G401 (cell line): Measurements from ENCODE around the gene ZNF138. TPM values are rescaled to one million over a fixed set of nuclear protein-coding genes. Genes with fewer than 3 reads are reported as not detected.
A peak's percentile ranks its signal among the peaks of the same experiment; 100 is the strongest.
"Not testable (repeated sequence)": the region's sequence is repeated elsewhere in the genome, so short reads cannot be mapped to it uniquely, and the experiment has no call there.

ENCODE experiments used
- DNase-seq: peaks from one replicate; pipeline ENCODE4 v3.0.0-alpha.2; 2015; ENCODE audit warnings: low spot score
- in situ Hi-C: cut with HindIII; loops from 2 replicates; pipeline ENCODE4 v1.10.0; 2016; ENCODE audit warnings: low sequenced_read_pairs, mixed read lengths
- total RNA-seq: library from RNA; depleted of rRNA; stranded (reverse); fragments of >200 nt; shearing (Covaris generic); gene quantifications from 2 replicates; pipeline ENCODE4 v1.2.3, GENCODE V29; 2014; rRNA removed

The ZNF138 gene
- total RNA-seq: 3.8 and 6.9 TPM in 2 replicates

DNA sequence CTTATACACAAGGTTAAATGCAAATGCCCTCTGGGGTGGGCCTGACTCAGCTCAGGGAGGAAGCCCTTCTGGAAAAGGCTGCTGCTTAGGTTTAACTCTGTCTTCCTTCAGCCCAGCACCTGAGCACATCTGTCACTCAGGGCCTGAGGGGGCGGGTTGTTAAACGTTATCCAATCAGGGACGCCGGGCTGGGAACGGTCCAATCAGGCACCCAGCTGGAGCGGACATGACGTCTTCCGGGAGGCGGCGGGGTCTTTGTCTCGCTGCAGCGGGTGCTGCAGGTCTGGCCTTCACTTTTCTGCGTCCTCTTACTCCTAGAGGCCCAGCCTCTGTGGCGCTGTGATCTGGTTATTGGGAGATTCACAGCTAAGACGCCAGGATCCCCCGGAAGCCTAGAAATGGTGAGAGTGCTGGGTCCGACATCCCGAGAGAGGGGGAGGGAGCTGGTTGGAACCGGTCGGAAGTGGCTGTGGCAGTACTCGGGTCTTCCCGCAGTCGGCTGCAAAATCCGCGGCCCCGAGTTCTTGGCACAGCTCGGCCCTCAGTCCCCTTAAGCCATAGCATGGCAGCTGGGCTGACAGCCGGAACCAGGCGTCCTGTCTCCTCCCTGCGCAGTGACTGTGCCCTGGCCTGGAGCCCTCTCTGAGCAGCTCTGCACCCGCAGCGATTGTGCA is at the start of gene ZNF138:
ZNF138 (plus strand) TSS at position 258 of the 674 bp plus-strand sequence; CDS start at position 399, 141 bp downstream.
- in situ Hi-C loops: no loop called here
- DNase-seq: peak; percentile 99

- no peak for DNase-seq
- in situ Hi-C loops: no loop called here
Measured at GRCh38 chr7:64744680-64745079, 49.5 kb upstream of the ZNF138 start.

- DNase-seq: no peak
- in situ Hi-C loops: no loop called here
Measured at GRCh38 chr7:64747802-64748201, 46.4 kb upstream of the ZNF138 start.

DNA sequence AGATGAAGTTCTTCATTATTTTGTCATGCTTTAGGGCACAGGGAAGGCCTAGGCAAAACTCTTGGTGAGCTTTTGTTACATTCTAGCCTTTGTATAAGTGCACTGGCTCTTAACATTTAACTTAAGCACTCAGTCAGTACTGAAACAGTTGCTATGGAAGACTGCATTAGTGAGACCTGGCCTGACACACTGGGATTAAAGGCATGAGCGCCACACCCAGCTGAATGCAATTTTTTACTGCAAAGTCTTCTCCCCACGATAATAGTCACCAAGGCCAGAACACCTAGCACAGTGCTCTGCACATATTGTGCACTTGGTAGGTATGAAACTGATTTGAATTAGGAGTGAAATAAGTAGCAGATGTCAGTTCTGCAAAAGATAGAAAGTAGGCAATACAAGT is 41.2 kb upstream of the ZNF138 start:
- in situ Hi-C loops: no loop called here
- DNase-seq: no peak

GRCh38 chr7:64755865-64756264 is 38.4 kb upstream of the ZNF138 start:
- no peak for DNase-seq
- in situ Hi-C loops: no loop called here

DNA sequence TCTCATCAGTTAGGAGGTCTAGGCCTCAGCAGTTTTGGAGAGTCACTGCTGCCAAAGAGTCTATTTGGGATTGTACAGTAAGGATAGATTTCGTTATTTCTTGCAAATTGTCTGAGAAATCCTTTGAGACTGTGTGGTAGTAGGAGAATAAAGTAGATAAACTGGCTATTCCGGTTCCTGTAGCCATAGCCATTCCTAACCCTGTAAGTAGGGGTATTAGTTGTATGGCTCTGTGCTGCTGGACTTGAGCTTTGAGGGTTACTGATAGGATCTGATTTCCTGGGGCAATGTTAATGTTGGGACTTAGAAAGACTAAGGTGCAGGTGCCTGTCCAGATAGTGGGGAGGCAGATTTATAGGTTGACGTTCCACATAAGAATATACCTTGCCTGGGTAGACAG is 36.1 kb upstream of the ZNF138 start:
- DNase-seq: no peak
- in situ Hi-C loops: no loop called here

GRCh38 chr7:64768824-64769223 is 25.4 kb upstream of the ZNF138 start:
- in situ Hi-C loops: no loop called here
- no peak for DNase-seq

GRCh38 chr7:64774204-64774842 is 19.9 kb upstream of the ZNF138 start:
- in situ Hi-C loops: no loop called here
- DNase-seq: no peak

- DNase-seq: no peak
- in situ Hi-C loops: no loop called here
Measured at GRCh38 chr7:64775289-64775688, 18.9 kb upstream of the ZNF138 start.

- DNase-seq, in situ Hi-C loops: not testable (repeated sequence)
Measured at GRCh38 chr7:64784842-64785241, 9.4 kb upstream of the ZNF138 start.

DNA sequence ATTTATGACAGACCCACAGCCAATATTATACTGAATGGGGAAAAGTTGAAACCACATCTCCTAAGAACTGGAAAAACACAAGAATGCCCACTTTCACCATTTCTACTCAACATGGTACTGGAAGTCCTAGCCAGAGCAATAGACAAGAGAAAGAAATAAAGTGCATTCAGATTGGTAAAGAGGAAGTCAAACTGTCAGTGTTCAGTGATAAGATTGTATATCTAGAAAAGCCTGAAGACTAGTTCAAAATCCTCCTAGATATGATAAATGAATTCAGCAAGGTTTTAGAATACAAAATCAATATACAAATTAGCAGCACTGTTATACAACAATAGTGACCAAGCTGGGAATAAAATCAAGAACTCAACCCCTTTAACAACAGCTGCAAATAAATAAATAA is 6.9 kb upstream of the ZNF138 start:
- no peak for DNase-seq
- in situ Hi-C loops: no loop called here

DNA sequence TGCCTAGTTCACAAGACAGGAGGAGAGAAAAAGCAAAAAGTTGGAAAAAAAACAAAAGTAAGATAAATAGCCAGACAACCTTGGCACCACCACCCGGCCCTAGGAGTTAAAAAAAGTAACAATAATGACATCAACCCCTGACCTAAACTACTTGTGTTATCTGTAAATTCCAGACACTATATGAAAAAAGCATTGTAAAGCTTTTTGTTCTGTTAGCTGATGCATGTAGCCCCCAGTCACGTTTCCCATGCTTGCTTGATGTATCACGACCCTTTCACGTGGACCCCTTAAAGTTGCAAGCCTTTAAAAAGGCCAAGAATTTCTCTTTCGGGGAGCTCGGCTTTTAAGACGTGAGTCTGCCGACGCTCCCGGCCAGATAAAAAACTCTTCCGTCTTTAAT is 5.0 kb upstream of the ZNF138 start:
- in situ Hi-C loops, DNase-seq: not testable (repeated sequence)

- no peak for DNase-seq
- in situ Hi-C loops: no loop called here
Measured at GRCh38 chr7:64793106-64793755, 997 bp upstream of the ZNF138 start.

- DNase-seq: no peak
- in situ Hi-C loops: no loop called here
Measured at GRCh38 chr7:64795176-64795575, 948 bp downstream of the ZNF138 start.

DNA sequence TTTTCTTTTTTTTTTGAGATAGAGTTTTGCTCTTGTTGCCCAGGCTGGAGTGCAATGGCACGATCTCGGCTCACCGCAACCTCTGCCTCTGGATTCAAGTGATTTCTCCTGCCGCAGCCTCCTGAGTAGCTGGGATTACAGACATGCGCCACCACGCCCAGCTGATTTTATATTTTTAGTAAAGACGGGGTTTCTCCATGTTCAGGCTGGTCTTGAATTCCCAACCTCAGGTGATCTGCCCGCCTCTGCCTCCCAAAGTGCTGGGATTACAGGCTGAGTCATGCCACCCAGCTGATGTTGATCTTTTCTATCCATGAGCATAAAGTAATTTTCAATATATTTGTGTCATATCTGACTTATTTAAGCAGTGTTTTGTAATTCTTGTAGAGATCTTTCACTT is 4.9 kb downstream of the ZNF138 start:
- DNase-seq, in situ Hi-C loops: not testable (repeated sequence)

GRCh38 chr7:64802699-64803098 is 8.5 kb downstream of the ZNF138 start:
- in situ Hi-C loops: no loop called here
- DNase-seq: no peak

- in situ Hi-C loops: no loop called here
- no peak for DNase-seq
Measured at GRCh38 chr7:64807731-64808365, 13.6 kb downstream of the ZNF138 start.

- DNase-seq: no peak
- in situ Hi-C loops: no loop called here
Measured at GRCh38 chr7:64811767-64812166, 17.5 kb downstream of the ZNF138 start.

GRCh38 chr7:64830926-64831325 is 36.7 kb downstream of the ZNF138 start:
- in situ Hi-C loops: no loop called here
- DNase-seq: no peak

GRCh38 chr7:64832136-64832535 is 37.9 kb downstream of the ZNF138 start:
- in situ Hi-C loops: no loop called here
- no peak for DNase-seq
